GF-D8 (cell line): ENCODE data around the gene ARHGEF25.
"Not testable (repeated sequence)": the region's sequence is repeated elsewhere in the genome, so short reads cannot be mapped to it uniquely, and the experiment has no call there.

Experiments used
- DNase-seq: peaks from one replicate; lab custom pipeline; 2025; lab: John Stamatoyannopoulos, UW

The ARHGEF25 gene

GRCh38 chr12:57586128-57586527 lies 25.1 kb upstream of the ARHGEF25 start:
- no peak for DNase-seq

DNA sequence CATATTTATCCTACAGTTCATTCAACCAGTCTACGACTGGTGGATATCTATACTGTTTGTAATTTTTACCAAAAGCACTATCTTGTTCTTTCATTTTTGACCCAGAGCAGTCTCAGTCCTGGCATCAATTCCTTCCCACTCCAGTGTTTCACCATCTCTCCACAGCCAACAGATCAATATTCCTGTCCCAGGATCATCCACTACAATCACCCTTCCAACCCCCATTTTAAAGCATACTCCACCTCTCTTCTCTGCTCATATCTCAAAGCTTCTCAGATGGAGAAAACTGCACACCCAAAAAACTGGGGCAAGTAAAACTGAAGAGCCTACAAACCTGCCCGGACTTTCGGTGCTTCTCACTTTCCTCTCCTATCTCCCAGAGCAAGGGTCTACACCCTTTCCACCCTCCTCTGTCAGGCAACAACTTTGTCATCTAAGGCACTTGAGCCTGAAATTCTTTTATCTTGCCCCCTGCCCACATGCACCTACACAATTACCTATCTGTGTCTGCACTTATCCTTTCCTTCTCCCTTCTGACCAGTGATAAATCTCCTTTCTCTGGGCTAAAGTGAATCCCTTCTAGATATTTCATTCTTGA lies 24.3 kb upstream of the ARHGEF25 start:
- DNase-seq = no peak

GRCh38 chr12:57588951-57589610 lies 22.2 kb upstream of the ARHGEF25 start:
- not testable (repeated sequence) for DNase-seq

DNA sequence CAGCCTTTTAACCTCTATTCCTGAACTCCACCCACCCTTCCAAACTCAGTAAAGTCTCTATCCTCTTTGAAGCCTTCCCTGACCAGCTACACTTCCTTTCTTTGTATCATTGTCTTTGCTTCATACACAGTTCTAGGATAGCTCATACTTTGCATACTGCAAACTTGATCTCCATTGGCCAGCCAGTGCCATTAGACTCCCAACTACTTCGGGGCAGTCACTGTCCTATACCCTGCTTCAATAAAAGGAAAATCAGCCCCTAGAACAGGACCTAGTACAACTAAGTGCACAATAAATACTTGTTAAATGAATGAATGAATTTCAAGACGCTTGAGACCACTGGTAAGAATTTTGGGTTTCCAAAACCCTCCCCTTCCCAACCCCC lies 20.8 kb upstream of the ARHGEF25 start:
- DNase-seq = no peak

GRCh38 chr12:57590864-57591781 lies 20.1 kb upstream of the ARHGEF25 start, which contains the start of gene PIP4K2C:
Gene PIP4K2C, plus strand, starts transcription at chr12:57591192. Its CDS starts 98 bp downstream, at chr12:57591290.
- peak; percentile 29 for DNase-seq

DNA sequence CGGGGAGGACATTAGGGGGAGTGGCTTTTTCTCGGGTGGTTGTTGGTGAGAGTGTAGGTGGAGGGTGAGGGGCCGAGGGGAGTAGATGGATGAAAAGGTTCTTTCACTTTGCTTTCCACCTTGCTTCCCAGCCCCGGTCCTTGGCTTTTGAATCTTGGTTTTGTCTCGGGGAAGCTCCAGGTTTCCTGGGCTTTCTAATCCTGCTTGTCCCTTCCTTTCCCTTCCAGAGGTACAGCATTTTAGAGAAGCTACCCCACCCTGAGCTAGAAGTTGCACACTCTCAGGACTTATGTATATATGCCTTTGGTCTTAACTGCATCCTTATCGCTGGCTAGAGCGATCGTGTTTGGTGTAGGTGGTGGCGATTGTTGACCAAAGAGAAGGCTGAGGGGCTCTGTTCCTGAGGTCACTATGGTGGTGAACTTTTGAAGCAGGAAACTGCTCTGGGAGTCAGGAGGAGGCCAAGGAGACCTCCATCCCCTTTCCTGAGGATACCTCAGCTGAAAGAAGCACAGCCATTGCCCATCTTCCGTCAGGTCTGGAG lies 19.4 kb upstream of the ARHGEF25 start:
- no peak for DNase-seq

DNA sequence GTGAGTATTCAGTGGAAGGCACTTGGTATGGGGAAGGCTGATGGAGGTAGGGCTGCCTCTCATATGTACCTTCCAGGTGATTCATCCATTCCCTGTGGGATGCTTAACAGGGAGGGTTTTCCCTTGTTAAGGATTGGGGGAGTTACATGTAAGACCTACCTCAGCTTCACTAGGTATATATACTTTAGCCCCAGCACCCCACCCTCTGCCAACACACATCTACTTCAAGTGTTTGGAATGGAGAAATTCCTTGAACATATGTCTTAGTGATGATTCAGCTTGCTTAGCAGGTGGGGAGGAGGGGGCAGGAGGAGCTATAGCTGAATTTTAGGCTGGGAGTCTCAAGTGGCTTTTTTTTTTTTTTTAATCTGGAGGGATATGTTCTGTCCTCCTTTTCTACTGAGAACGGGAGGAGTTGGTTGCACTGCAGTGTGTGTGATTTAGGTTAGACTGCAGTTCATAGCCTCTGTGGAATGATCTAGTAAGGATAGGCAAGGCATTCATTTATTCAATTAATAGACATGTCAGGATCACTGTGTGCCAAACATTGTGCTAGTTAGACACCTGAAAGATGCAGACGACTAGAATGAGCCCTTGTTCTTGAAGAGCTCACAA lies 18.6 kb upstream of the ARHGEF25 start:
- DNase-seq = no peak

- no peak for DNase-seq
These were observed 18.0 kb upstream of the ARHGEF25 start for GRCh38 chr12:57593187-57593586.

- no peak for DNase-seq
These were observed 10.8 kb upstream of the ARHGEF25 start for GRCh38 chr12:57600395-57600794.

GRCh38 chr12:57602544-57602943 lies 8.7 kb upstream of the ARHGEF25 start:
- DNase-seq = no peak

GRCh38 chr12:57603324-57603723 lies 7.9 kb upstream of the ARHGEF25 start:
- no peak for DNase-seq

DNA sequence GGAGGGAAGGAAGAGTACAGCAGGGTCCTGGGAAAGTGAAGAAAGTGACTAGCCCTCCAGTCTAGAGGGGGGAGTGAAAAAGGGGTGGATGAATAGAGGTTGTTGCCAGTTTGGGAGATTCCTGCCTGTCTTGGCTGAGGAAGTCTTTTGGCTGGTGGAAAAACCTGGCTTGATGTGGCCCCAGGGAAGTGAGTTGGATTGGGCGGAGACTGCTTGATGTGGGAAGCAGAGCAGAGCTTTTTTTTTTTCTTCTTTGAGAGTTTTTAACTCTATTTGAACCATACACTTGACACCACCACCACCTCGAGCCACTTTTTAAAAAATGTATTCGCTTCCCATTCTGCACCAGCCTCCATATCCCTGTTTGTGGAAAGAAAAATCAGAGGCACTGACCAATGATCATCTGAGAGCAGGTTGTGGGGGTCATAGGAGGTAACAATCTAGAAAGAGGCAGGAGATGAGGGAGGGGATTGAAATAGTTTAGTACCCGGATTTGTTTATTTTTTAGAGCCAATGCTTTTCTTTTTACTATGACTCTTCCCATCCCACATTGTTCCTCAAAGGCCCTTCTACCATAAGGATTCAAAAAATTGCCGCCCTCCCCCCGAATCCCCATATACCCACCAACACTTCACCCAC lies 7.3 kb upstream of the ARHGEF25 start:
- no peak for DNase-seq

- DNase-seq = no peak
These were observed 6.7 kb upstream of the ARHGEF25 start, which contains the start of gene DTX3 for GRCh38 chr12:57604454-57604991. Gene DTX3, plus strand, starts transcription at chr12:57604824. Its CDS starts 1,694 bp downstream, at chr12:57606518.

DNA sequence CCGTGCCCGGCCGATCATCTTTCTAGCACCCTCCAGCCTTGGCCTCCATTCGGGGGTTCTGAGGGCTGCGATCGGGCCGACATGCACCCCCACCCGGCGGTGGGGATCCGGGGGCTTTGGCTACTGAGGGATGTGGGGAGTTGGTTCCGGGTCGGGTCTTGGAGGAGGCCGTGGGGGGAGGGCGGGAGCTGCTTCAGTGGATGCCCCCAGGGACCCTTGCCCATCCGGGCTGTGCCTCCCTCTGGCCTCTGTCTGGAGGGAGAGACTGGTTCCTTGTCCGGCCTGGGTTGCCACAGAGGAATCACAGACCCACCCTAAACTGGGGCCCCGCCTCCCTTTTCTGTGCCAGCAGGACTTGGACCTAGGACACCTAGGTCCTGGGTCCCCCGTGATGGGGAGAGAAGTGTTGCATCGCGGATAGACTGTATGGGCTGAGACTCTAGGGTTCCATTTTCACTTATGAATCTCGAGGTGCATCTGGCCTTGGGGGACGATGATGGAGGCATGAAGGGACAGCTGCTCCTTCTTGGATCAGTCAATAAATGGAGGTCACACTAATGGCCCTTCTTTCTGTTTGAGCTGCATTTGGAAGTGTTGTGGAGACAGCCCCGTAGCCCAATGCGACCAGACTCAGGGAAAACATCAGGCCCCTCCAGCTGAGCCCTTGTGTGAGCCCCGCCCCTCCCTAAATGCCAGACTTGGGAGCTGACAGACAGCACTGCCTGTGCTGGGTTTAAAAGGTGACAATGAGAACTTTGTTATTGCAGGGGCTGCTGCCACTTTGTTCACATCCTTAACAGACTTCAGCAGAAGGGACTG lies 6.0 kb upstream of the ARHGEF25 start:
- DNase-seq = no peak

DNA sequence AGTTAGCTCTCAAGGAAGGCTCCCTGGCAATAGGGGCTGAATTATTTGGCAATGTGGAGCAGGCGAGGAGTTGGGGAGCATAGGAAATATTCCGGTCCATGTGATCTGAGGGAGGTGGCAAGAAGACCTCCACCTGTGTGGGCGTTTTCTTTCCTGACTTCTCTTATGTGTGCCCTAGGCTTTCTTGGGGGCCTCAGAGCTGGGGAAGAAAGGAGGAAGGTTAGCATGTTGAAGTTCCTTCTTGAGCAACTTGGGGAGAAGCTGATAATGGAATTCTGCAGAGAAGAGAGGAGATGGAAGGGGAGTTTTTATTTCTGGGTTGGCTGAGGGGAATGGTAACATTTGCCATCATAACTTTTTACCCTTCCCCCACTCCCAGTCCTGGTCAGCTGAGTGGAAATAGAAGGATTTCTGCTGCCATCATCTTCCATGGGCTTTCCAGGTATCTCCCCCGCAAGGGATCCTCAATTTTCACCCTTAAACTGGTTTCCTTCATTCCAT lies 5.4 kb upstream of the ARHGEF25 start:
- DNase-seq = no peak

GRCh38 chr12:57606399-57606798 lies 4.8 kb upstream of the ARHGEF25 start:
- DNase-seq = no peak

DNA sequence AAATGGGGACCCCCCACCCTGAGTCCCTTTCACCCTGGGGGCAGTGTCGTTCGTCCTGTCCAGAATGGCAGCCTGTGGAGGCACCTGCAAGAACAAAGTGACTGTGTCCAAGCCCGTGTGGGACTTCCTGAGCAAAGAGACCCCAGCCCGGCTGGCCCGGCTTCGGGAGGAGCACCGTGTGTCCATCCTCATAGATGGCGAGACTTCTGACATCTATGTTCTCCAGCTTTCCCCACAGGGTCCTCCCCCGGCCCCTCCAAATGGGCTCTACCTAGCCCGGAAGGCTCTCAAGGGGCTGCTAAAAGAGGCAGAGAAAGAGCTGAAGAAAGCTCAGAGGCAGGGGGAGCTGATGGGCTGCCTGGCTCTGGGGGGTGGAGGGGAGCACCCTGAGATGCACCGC lies 4.4 kb upstream of the ARHGEF25 start:
- DNase-seq = no peak

DNA sequence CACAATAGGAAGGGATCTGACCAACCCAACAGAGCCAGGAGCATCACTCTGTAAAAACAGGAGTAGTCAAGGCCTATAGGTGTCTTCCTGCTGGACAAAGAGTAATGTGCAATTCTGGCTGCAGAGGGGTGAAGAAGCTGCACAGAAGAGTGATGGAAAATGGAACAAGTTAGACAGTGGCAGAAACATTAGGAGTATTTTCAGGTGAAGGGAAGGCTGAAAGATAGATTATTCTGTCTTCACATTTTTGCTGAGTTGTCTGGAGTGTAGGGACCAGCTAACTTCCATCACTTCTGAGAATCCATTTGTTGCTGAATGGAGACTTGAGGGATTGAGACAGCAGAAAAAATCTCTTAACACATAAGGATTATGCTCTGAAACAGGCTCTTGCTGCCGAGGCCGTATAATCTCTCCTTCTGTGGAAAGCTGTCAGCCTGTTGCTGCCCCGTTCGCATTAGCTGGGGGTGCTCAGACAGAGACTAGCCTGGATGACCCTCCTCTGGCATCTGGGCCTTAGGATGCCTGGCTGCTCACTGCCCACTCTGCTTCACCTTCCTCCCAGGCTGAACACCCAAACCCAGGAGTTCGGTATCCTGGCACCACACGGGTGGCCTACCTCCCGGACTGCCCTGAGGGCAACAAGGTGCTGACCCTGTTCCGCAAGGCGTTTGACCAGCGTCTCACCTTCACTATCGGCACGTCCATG lies 3.1 kb upstream of the ARHGEF25 start:
- no peak for DNase-seq

GRCh38 chr12:57609101-57609780 lies 2.0 kb upstream of the ARHGEF25 start:
- no peak for DNase-seq
